Activated CD8-positive, alpha-beta memory T cell treated with anti-CD3 and anti-CD28 coated beads, Interleukin-2, amount 50 U/mL, for 1 hour (primary cell): ENCODE data around the gene ZNF180.
A peak's percentile ranks its signal among the peaks of the same experiment; 100 is the strongest.
"Not testable (repeated sequence)": the region's sequence is repeated elsewhere in the genome, so short reads cannot be mapped to it uniquely, and the experiment has no call there.

Source experiments
- DNase-seq: peaks from one replicate; pipeline ENCODE4 v3.0.0-alpha.2; 2020; ENCODE audit errors: extremely low read depth

Gene ZNF180

DNA sequence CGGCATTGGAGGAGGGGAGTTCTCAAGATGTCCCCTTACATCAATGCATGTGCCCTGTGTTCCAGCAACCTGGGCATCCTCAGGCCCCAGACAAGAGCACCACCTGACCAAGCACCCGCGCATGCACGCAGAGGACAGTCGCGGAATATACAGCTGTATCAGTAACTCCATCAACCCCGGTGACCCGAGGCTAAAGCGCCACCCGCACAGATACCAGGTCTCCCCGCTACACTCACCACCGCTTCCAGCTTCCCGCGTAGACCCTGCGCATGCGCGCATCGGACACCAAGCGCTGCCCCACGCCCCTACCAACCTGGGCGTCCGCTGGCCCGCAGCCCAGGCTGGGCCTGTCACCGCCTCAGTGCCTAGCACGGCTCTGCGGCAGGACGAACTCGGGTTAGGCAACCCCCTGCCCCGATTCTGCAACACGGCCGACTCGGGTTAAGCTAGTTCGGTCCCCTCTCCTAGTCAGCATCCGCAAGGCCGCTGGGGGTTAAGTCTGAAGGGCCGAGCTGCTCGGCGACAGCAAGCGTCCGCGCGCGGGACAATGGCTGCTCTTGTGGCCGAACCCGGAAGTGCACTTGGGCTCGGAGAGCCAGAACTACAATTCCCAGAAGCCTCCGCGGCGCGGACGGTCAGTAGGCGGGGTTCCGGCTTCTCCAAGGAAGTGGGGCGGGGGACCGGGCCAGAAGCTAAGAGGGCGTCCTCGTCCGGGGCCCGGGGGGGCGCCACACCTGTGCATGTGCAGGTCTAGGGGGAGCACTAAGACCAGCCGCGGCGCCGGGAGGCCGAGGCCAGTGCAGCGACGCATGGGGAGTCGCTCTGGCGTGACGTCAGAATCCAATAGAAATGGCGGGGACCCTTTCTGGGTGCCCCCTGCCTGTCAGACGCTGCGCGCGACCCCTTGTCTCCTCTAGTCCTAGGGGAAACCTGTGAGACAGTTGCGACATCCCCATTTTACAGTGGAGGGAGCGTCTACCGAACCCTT, at the start of gene ZNF180:
ZNF180 (minus strand) TSS at position 561 of the 988 bp plus-strand sequence. CDS start 3,188 bp downstream, outside the sequence.
- peak; percentile 87 for DNase-seq

DNA sequence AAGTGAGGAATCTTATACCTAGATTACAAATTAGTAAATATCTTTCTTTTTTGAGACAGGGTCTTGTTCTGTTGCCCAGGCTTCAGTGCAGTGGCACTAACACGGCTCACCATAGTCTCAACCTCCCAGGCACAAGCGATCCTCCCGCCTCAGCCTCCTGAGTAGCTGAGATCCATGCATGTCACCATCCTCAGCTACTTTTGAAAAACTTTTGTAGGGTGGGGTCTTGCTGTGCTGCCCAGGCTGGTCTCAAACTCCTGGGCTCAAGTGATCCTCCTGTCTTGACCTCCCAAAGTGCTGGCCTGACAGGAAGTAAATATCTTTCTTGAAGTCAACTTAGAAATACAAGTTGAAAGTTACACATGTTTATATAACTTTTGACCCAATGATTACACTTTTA, 49.2 kb upstream of the ZNF180 start:
- DNase-seq = no peak

DNA sequence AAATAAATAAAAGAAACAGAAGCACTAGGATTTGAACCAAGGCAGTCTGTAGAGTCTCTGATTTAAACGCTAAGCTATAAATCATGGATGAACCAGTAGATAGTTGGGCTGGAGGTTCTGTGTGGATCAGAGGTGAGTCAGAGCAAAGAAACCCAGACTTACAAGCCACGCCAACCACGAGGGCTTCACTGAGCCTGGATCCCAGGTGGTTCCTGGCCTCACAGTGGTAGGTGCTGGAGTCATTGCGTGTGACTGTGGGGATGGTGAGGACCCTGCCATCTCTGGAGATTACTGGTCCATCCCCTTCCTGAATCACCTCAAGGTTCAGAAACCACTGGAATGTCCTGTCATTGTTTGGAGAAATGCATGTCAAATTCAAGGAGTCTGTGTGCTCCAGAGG, 48.4 kb upstream of the ZNF180 start:
- no peak for DNase-seq

DNA sequence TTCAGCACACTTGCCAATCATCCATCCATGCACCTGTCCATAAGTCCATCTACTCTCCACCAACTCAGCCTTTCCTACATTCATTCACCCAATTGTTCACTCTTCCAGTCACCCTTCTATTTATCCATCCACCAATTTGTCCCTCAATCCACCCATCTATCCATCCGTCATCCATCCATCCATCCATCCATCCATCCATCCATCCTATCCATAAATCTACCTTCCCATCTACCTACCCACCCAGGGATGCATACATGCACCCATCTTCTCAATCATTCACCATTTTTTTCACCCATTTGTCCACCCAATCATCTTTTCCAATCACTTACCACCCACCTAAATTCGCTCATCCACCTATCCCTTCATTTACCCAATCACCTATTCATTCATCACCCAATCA, 43.7 kb upstream of the ZNF180 start:
- DNase-seq = no peak

DNA sequence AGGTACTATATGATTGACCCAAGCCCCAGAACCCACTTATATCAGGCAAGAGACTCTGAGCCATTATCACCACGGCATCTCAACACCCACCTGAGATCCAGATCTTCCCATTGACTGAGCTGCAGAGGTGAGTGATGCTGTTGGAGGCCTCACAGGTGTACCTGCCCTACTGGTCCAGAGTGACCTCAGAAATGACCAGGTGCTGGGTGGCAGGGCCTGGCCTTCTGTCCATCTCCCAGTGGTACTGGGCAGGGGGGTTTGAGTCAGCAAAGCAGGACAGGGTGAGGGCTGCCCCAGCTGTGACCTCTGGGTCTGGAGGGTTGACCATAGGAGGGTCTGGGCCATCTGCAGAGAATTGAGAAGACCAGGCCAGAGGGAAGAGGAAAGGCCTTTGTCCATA, 42.3 kb upstream of the ZNF180 start:
- no peak for DNase-seq

DNA sequence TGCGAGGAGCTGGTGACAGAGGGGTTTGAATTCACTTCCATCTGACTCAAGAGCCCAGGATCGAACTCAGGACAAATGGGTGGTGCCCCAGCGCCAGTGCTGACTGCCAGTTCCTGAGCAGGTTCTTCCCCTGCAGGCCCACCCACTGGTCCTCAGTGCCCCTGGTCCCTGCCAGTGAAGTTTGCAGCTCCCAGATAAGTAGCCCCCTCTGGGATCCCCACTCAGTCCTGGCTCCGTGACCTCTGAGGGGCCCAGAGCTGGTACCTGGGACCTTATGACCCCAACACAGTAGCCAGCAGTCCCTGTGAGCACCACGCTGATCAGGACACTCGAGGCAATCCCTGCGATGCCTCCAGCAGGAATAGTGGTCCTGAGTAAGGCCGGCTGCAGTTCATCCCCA, 40.4 kb upstream of the ZNF180 start:
- DNase-seq = no peak

DNA sequence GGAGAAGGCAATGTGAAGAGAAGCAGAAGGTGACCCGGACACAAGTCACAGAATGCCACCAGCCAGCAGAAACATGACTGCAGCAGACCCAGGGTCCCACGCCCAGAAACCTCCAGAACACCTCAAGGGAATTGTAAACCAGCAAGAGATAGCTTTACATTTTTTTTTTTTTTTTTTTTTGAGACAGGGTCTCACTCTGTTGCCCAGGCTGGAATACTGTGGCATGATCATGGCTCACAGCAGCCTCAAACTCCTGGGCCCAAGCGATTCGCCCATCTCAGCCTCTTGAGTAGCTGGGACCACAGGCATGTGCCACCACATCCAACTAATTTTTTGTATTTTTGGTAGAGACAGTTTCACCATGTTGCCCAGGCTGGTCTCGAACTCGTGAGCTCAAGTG, 39.7 kb upstream of the ZNF180 start:
- no peak for DNase-seq

DNA sequence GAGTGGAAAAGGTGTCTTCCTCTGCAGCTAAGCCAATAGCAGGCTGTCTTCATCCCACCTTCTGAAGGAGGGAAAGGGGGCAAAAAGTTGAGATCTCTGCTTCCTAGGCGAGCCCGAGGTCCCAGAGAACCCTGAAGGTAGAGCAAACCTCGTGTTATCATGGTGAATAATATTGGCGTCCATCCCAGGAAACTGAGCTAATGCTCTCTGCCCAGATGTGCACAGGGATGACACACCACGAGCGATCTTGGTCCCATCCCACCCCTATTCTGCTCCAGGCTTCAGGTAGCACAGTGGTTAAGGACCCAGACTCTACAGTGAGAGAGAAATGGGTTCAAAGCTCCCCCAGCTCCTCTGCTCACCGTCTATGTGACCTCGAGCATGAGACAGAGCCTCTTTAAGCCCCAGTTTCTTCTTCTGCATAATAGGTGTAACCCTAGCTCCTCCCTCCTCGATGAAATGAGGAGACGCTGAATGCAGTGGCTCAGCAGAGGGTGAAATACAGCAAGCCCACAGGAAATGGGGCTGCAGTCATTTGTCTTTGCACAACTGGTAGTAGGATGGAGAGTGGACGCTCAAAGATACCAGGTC, 39.0 kb upstream of the ZNF180 start:
- no peak for DNase-seq

DNA sequence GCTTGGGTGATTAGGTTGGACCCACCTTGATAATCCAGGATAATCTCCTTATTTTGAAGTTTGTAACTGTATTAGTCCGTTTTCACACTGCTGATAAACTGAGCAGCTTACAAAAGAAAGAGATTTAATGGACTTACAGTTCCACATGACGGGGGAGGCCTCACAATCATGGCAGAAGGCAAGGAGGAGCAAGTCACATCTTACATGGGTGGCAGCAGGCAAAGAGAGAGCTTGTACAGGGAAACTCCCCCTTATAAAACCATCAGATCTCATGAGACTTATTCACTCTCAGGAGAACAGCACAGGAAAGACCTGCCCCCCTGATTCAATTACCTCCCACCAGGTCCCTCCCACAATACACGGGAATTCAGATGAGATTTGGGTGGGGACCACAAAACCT, 35.0 kb upstream of the ZNF180 start:
- not testable (repeated sequence) for DNase-seq

DNA sequence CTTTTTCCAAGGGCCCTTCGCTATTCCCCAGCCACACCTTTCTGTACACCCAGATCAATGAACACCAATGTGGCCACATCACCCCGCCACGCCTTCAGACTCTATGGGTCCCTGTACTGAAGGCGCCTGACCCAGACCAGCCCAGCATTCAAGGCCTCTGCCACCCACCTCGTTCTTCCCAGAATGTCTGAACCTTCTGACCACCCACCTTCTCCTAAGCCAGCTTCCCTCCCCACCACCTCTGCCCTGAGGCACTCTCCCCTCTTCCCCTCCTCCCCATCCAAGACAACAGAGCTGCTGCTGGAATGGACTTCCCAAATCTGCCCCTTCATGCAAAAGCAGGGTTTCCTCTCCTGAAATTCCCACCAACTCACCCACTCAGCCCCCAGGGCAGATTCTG, 32.5 kb upstream of the ZNF180 start:
- DNase-seq = no peak

DNA sequence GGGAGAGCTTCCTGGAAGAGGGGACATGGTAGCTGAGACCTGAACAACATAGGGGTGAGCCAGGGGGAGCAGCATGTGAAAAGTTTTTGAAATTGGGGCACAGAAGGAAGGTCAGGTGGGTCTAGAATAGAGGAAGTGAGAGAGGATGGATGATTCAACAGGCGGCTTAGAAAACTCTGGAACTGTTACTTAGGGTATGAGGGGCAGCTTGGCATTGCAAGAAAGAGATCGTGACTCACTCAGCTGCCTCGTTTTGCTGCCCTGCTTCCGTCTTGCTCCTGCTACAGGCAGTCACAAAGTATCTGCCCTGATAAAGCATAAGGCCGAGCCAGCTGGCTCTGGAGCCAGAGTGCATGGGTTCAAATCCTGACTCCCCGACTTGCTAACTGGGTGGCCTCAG, 30.5 kb upstream of the ZNF180 start:
- no peak for DNase-seq

DNA sequence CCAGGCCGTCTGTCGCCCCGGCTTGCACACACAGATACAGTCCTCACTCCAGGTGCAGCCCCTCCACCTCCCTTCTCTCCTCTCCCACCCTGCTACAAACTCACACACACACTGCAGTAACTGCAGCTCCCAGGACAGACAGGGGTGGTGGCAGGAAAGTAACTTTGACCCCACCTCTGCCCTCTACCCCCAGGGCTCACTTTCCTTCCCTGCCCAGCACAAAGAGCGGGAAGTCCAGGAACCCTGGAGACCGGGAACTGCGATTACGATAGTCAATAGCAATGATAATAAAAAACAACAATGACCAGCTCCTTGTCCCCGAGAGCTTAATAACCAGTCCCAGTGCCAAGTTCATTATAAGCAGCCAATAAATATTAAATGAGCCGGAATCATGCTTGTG, 29.2 kb upstream of the ZNF180 start, which contains the start of gene CEACAM20:
CEACAM20 (minus strand) TSS at position 140 of the 400 bp plus-strand sequence. CDS start 166 bp downstream, outside the sequence.
- DNase-seq = no peak

DNA sequence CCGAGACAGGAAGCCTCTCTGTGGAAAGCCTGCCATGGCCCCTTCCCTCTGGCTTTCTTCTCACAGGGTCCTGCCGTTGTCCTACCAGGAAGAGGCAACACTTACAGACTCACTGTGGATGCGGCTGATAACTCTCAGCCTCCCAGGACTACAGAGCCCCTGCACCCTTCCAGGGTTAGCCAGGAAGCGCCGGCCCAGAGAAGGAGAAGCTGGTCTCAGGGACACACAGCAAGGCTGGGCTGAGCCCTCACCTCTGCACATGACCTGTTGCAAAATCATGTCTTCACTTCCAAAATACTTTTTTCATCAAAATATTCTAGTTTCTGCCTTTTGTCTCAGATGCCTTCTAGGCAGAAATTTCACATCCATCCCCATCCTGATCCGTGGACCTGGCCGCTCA, 27.2 kb upstream of the ZNF180 start:
- DNase-seq = no peak

DNA sequence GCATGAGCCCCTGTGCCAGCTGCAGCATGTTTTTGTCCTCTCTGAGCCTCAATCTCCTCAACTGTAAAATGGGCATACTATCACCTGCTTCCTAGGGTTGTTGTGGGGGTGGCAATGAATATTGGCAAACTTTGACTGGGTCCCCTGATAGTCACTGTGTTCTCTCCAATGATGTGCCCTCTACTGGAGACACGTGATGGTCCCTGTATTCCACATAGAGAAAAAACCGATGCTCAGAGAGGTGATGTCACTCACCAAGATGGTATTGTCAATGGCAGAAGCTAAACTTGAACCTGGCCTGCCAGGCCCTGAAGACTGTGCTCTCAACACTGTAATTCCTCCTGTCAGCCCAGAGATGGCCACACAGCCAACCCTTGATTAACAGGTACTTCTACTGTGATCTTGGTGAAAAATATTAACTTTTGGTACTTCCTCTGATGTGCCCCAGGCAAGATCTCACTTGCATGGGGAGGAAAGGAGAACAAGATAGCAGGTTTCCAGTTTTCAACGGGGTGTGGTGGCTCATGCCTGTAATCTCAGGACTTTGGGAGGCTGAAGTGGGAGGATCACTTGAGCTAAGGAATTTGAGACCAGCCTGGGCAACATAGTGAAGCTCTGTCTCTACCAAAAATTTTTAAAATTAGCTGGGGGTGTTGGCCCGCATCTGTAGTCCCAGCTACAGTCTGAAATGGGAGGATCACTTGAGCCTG, 25.6 kb upstream of the ZNF180 start:
- no peak for DNase-seq

DNA sequence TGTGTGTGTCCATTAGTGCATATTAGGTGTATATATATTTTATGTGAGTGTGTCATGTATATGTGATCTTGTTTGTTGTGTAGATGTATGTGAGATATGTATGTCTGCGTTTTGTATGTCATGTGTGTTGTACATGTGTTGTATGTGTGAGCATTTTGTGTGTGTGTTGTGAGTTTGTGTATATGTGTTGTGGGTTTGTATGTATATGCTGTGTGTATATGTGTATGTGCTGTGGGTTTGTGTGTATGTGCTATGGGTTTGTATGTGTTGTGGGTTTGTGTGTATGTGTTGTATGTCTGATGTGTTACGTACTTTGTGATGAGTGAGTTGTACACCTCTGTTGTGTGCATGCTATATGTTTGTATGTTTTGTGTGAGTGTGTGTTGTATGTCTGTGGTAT, 21.0 kb upstream of the ZNF180 start:
- no peak for DNase-seq

DNA sequence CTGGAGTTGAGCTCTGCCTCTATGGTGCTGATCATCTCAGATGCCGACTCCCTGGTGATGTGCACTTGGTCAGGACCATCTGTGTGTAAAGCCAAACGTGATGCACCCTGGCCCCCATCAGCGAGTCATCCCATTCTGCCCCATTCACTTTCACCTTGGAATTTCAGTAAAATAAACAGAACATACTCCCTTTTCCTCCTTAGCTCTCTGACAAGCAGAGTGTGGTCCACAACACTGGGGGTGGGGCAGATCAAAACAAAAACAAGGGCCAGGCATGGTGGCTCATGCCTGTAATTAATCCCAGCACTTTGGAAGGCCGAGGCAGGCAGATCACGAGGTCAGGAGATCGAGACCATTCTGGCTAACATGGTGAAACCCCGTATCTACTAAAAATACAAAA, 16.8 kb upstream of the ZNF180 start:
- no peak for DNase-seq

DNA sequence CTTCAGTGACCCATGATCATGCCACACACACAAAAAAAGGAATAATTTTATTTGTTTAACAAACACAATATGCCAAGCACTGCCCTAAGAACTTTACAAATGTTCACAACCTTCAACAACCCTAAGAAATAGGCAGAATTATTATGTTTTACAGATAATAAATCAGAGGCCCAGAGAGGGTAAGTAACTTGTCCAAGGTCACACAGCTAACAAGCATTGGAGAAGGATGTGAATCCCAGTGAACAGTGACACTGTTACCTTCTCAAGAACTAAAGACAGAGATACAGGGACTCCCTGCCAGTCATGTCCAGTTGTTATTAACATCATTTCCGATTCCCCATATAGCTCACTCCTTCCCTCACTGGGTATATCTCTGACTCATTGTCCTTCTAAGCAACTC, 15.6 kb upstream of the ZNF180 start:
- DNase-seq = no peak

DNA sequence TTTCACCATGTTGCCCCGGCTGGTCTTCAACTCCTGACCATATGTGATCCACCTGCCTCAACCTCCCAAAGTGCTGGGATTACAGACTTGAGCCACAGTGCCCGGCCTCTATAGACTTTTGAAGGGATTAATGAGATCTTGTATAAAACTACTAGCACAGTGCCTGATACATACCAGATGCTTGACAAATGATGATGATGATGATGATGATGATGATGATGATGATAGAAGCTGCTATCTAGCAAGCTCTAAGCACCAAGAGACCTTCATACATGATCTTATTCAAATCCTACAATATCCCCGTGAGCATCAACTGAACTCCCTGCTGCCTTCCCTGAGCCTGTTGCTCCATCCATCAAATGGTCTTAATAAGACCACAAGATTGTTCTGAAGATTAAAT, 14.7 kb upstream of the ZNF180 start:
- DNase-seq = no peak

DNA sequence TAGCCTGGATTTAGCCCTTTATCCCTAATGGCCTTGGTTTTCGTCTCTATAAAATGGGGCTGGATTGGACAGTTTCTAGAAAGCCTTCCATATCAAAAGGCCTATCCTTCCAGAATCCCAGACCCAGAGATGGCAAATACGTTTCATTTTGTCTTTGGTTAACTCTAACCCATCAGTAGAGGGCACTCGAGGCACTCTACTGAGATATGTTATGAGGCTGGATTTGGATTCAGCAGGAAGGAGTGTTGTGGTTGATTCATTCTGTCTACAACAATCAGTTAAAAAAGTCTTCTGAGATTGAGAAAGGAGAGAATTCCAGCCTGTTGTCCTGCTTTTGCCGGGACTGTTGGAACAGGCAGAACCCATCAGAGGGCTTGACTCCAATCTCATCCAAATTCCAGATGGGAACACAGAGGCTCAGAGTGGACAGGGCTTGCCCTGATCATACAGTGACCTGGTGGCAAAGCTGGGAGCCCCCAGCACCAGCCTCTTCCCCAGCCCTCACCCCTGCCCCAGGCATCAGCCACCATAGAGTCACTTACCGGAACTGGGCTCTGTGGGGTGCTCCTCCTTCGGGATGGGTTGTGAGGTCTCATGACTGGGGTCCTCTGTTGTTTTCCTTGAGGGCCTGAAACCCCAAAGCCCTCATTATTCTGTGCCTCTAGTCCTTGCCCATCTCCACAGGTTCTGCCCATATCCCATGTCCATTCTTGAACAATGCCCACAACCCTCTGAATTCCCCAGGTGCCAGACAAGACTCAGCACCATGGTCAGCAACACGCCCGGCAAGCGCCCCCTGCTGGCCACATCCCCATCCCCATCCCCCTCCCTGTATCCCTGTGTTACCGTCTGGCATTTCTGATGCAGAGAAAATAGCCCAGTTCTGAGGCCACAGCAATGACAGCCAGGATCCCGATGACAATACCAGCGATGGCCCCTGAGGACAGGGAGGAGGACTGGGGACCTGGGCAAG, 12.3 kb upstream of the ZNF180 start:
- DNase-seq = no peak

DNA sequence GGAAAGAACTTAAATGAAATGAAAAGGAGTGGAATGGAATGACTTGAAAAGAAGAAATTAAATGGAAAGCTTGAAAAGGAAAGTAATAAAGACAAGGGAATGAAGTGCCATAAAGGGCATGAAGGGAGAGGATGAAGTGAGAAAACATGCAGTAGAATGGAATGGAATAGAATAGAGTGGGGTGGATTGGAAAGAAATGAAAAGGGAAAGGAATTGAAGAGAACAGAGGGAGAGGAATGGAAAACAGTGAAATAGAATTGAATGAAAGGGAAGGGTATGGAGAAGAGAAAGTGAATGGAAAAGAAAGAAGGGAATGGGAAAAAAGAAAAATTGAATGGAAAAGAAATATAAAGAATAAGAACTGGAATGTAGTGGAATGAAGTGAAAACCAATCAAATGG, 9.2 kb upstream of the ZNF180 start:
- DNase-seq = no peak

DNA sequence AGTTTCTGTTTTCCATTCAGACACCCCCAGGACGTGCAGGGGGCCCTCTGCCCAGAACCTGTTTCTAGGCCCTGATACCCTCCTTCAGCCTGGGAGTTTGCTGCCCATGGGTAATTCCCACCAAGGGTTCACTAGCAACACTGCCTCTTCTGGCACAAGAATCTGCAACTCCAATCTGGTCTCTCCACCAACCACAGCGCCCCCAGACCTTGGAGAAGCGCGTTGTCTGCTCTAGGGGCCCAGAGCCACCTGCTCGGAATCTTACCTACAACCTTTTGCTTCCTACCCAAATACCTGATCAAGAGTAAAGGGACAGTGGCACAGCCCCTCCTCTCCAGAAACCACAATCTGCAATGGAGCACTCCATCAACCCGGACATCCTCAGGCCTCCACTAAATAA, 763 bp downstream of the ZNF180 start:
- no peak for DNase-seq
